Suprapubic skin (tissue), 3 donors: ENCODE results near the gene HCN2.

Source experiments
- CTCF ChIP-seq, 2 donors: fragments of 200-600 bp in 1 of 2; fragments of 450-650 bp in 1 of 2; sonication (generic) in 1 of 2; IDR thresholded peaks; one replicate each; pipeline ENCODE4 v1.5.1; 2016 to 2019; ENCODE audit warnings: antibody characterized with exemption in 2 of 2, mild to moderate bottlenecking in 1 of 2, moderate library complexity in 1 of 2
- POLR2AphosphoS5 ChIP-seq, 3 donors: sonication (generic); formaldehyde crosslinking; IDR thresholded peaks; one replicate each; pipeline ENCODE4 v1.6.1; 2017; ENCODE audit warnings: antibody characterized with exemption in 3 of 3

GRCh38 chr19:570251-570686 is 19.4 kb upstream of the HCN2 start:
- TF ChIP-seq CTCF (IDR thresholded peaks at IDR 0.05) (no peak), POLR2AphosphoS5 (IDR thresholded peaks at IDR 0.05) (no peak)
